GM21360 (cell line): ENCODE data around the gene GDF2.

Experiments used
- ATAC-seq: cut with Tn5 transposase; IDR thresholded peaks from one replicate; pipeline ENCODE4 v1.9.1; 2021; ENCODE audit warnings: mild to moderate bottlenecking, moderate library complexity; ENCODE audit not compliant: unreplicated experiment

Gene GDF2

DNA sequence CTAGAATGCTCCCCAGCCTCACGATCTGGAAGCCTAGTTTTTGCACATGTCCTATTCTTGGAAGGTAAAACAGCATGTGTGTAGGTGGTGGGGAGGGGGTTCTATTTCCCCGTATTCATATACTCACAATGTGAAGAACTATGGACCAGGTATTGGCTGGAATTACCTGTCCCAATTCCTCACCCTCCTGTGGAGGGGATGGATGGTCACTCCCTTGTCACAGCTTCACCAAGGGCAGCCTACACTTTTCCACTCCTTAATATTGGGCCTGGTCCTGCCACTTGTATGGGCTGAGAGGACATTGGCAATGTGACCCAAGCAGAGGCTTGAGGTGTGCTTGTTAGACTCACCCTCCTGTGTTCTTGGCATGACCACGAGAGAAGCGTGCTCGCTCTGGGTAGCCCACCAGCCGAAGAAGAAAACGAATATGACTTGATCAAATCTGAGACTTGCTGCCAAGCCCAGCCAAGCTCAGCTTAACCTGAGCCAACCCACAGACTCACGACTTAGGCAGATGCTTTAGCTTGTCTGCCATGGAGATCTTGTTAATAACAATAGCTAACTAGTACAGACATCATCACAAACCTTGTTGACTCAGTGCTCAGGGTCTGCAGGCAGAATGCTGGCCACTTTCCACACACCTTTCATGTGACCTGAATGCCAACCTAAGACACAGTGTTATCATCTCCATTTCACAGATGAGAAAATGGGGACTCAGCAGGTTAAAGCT, 44.6 kb downstream of the GDF2 start:
- ATAC-seq = no peak

DNA sequence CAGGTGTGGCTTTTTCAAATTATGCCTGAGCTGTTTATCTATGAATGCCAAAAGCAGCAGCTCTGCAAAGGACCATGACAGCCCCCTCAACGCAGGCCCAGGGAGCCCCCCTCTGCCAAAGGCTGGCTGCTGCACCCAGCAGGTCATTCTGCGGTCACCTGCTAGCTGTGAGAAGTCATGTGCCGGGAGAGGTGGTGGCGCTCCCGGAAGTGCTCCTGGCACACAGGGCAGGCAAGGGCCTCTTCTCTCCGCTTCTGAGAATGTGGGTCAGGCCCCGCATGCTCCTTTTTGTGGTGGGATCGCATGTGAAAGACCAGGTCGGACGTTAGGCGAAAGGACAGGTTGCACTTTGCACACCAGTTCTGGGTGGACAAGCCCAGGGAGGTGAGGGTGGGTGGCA, 45.4 kb downstream of the GDF2 start:
- ATAC-seq = no peak

DNA sequence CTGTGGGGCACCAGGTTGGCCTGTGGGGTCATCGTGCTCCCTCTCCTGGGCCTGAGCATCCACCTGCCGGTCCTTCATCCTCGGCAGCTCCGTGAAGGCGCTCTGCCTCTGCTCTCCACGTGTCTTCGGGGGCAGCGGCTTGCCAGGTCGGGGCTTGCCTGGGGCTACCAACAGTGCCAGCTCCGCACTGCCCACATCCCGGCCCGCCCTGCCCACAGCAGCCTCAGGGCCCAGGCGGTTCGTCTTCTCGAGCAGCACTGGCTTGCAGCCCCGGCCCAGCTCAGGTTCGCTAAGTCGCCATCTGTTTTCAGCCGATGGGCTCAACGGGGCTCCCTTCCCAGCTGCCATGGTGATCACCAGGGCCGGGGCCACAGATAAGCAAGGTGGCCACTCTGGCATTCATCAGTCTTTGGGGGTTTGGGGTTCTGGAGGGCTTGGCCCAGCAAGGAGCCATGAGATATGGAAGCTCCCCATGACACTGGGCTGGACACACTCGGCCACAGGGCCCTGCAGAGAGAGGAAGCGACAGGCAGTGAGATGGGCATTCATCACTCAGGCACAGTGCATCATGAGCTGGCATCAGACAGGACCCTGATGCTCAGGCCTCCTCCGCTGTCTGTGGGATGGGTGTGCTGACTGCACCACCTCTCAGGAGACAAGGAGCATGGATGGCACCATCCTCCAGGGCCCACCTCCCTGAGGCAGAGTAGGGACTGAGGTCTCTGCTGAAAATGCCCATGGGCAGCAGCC, 46.4 kb downstream of the GDF2 start:
- ATAC-seq = no peak

DNA sequence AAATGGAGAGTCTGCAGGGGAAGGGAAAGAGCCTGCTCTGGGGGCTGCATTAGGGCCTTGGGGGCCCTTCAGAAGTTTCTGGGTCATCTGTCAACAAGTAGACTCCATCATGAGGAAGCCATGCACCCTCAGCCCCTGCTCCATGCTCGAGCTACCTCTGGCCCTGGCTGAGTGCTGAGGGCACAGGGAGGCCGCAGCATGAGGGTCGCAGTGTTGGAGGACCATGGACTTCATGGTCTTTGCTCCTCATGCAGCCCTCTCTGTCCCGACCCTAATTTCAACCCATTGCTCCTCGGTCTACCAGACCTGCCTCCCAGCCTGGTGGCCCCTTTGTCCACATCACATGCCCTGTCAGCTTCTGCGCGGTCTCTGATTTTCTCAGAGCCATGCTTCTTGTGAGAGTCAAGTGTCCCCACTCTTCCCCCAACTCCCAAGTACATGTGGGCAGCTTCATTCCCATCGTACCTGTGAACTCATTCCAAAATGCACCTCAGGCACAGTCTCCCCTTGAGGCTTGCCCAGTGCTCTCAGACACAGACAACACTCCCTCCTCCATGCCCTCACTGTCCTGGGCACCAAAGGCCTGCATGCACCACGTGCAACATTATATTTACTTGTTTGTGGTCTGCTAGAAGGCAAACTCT, 47.1 kb downstream of the GDF2 start:
- no peak for ATAC-seq

DNA sequence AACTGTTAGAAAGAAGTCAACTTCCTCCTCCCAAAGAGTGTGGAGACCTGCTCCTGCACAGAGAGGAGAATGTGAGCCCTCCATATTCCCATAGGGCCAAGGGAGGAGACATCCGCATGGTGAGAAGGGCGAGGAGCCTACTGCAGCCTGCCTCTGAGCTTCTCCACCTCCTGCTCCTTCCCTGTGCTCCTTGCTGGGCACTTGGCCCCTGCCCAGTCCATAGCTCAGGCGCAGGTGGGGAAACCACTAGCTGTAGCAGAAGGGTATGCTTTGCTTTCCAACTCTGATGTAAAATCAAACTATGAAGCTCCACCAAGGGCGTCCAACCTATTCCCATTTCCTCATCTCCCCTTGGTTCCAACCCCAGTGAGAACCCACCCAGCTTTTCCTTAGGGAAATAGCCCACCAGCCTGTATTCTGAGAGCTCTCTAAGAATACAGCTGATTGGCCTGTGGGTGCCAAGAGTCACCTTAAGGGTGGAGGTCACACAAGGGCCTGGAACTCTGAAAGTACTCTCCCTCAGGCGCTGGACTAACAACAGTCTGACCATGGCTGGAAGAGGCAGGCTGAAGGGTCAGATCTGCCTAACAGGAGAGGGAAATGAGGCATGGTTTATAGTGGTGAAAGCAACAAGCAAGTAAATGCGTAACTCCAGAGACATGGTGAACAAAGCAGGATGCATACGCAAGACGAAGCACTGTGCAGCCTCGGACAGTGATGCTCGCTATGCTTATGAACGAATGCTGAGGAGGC, 47.9 kb downstream of the GDF2 start:
- no peak for ATAC-seq

DNA sequence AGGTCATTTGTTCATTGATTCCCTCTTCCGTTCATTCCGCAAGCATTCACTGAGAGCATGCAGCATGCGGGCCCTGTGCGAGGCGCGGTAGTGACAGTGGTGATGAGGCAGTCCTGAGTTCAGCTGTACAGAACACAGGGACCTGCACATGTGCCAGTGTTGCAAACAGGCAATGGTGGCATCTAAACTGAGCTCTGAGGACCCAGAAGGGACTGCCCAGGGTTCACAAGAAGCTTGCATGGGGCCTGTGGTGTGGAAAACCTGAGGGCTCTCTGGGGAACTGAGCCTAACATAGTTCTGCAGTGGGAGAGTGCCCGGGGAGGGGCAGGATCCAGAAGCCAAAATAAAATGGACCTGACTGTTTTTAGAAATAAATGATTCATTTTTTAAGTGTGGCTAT, 48.6 kb downstream of the GDF2 start:
- no peak for ATAC-seq

DNA sequence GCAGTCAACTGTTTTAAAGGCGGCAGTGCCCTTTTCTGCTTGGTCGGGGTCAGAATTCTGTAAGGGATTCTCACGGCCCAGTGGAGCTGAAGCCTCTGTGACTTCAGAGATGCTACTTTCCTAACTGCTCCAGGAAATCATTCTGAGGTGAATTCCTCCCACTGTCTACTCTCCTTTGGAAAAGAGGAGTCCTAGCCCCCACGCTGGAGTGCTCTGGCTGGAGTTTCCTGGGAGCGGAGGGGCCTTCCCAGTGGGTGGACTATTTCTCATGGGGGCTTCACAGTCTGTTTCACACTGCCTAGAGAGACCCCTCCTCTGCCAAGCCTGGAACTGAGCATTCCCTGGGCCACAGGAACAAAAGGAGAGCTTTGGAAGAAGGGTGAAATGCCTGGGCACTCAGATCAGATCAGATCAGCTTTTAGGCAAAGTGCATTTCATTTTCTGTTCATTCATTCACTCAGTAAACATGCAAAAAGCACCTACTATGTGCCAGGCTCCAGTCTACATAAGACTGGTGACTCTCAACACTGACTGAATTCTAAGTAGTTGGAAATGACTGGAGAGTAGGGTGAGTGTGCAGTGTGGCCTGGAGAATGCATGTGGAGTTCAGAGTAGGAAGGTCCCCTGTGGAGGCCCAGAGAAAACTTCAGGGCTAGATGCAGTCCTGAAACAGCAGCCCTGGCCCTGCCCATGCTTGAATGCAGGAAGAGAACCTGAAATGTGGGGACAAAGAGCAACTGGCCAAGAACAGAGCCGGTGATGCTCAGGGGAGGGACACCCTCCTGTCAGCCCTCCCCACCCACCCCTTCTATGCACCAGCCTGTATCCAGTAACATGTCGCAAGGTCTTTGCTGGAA, 49.6 kb downstream of the GDF2 start:
- no peak for ATAC-seq

DNA sequence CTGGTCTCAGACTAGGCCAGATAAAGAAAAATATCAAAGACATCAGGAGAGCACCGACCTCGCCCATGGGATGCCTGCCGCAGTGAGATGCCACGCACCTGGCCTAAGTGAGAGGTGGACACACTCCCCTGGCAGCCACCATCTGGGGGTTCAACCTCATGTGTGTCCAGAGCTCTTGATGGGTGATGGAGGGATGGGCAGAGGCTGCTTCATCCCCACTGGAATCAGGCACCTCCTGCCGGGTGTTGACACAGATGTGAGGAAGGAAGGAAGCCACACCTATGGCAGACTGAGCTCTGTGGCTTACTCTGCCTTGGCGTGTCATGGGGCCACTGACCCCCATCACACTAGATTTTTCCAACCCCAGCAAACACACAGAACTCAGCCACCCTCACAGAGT, 50.5 kb downstream of the GDF2 start:
- ATAC-seq = no peak

DNA sequence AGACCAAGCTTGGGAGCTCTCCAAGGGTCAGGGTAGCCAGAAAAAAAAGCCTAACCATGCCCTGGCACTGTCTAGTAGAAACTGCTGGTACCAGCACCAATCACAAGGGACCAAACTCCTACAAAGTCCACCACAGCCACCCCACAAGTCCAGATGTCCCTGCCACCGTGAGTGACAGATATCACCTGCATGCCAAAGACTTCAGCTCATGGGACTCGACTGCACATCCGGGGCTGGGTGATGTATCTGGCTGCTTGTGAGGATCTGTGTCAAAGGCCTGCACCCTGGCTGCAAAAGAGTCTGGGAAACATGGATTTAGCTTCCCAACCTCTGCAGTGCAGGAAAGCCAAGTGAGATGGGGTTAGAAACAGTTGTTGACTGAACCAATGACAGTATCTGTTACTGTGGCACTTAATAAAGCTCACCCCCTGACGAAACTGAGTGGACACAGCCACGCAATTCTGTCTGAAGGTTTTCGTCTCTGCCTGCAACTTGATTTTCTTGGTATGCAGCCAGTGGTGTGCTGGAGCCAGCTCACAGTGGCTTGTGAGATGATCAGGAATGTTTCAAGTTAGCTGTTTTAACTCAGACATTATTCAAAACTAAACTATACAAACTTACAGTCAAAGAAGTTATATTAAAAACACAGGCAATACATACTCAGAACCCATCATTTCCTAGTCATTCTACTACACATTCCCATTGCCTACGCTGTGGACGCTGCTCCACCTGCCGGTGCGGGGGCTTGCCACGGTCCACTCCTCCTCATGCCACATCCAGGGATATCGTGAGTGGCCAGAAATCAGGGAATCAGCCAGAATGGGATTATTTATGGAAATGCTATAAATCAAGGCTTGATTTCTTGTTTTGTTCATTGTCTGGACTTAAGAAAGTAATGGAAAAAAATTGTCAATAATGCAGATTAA, 52.6 kb downstream of the GDF2 start:
- no peak for ATAC-seq

DNA sequence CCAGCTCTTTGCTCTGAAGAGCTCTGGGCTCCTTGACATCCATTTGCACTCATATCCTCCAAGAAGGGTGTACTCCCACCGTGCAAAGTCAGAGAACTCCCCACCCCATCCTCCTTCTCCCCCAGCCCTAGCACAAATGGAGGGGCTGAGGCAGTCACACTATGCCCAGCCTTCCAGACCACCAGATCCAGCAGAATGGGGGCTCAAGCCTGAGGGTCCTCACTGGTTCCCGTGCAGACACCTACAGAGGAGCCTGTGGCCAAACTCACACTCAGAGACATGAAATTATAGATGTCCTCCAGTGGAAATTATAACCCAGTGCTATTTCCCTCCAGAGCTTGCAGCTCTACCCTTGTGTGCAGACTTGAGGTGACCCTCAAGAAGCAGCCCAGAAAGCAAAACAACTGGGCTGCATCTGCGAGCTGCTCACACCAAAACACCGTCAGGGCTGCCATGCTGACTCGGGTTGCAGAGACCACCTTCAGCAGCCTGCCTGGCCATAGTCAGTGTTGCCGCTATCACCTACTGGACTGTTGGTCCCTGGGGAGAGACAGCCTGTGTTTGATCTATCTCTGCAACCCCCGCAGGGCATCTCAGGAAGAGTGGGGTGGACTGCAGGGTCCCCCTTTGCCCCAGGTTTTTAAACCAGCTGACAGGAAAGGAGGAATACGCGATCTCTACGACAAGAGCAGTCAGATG, 54.4 kb downstream of the GDF2 start:
- no peak for ATAC-seq
